HFF-Myc (cell line): ENCODE measurements around the gene OTOG.

Experiments
- DNase-seq: peaks from one replicate; pipeline ENCODE4 v3.0.0-alpha.2; 2011; ENCODE audit warnings: low read depth; ENCODE audit errors: extremely low read depth
- H3K4me3 ChIP-seq: replicated peaks from 2 replicates; pipeline ENCODE4 v1.5.1; 2011; ENCODE audit warnings: low read depth, mild to moderate bottlenecking, control low read depth, low read length
- CTCF ChIP-seq: IDR thresholded peaks from 2 replicates; pipeline ENCODE4 v1.5.1; 2012; ENCODE audit warnings: mild to moderate bottlenecking, low read depth, low read length, control low read depth; ENCODE audit errors: missing control alignments

Gene OTOG

DNA sequence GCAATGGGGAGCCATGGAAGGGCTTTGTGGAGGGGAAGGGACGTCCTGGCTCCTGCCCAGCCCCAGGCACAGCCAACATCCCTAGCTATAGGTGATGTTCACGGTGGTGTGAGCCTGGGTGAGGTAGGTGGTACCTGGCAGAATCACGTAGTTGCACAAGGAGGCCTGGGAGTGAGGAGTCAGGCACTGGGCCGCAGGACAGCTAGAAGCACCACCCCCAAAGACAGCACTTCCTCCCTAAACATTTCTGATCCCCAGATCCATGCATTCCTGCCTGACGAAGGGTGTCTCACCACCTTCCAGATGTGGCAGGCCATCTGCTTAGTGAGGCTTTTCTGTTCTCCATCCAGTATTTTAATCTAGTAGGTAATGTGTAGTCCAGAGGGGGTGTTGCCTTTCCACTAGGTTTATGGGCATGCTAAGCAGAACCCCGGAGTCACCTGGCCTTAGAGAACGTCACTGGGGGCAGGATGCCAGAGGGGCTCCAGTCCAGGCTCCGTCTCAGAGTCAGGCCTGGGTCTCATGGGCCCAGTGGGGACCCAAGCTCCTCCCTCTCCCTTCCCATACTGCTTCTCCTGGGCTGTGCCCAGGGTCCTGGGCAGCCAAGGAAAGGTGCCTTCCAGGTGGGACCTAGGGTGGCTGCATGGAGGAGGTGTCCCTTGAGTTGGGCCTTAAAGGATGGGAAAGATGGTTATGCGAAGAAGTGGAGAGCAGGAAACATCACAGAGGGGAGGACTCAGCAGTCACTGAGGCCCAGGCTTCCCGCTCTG, 56.2 kb downstream of the OTOG start:
- TF ChIP-seq CTCF, result no peak
- H3K4me3 ChIP-seq, result no peak overlapping the region
- no peak for DNase-seq

GRCh38 chr11:17604201-17604914, 57.3 kb downstream of the OTOG start:
- DNase-seq, result no peak
- no peak for TF ChIP-seq CTCF
- no peak overlapping the region for H3K4me3 ChIP-seq

DNA sequence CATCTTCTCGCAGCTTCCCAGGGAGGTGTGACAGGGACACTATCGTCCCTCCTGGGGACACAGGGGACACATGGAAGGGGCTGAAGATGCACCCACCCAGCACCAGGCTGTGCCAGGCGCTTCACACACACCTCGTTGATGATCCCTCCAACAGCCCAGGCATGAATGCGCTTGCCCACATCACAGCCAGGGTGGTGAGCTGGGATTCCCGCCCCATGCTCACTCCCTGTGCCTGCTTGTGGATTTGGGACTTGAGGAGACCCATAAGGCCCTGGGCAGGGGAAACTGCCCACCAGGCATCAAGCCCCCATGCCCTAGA, 57.8 kb downstream of the OTOG start:
- no peak for DNase-seq
- no peak overlapping the region for H3K4me3 ChIP-seq
- no peak for TF ChIP-seq CTCF

GRCh38 chr11:17605651-17606122, 58.6 kb downstream of the OTOG start:
- no peak overlapping the region for H3K4me3 ChIP-seq
- TF ChIP-seq CTCF, result no peak
- DNase-seq, result no peak

GRCh38 chr11:17606233-17607082, 59.4 kb downstream of the OTOG start:
- DNase-seq, result no peak
- TF ChIP-seq CTCF, result no peak
- no peak overlapping the region for H3K4me3 ChIP-seq

DNA sequence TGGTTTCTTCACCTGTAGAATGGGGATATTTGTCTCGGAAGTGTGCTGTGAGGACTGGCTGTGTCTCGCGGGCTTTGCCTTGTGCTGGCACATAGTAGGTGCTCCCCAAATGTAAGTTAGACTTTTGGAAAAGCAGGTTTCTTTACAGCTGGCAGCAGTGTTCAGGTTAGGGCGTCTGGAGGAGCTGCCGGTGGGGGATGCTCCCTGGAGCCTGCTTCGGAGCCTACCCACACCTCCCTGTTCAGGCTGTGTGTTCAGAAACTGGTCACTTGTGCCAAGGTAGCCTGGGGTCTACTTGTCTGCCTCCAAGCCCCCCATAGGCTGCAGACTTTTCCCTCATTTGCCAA, 60.0 kb downstream of the OTOG start:
- H3K4me3 ChIP-seq, result no peak overlapping the region
- no peak for TF ChIP-seq CTCF
- no peak for DNase-seq
